Endodermal cell (in vitro differentiated cells): ENCODE measurements around the gene C1QC. TPM values are rescaled to one million over a fixed set of nuclear protein-coding genes. Genes with fewer than 3 reads are reported as not detected.

ENCODE experiments used
- DNase-seq: peaks from one replicate; pipeline ENCODE4 v3.0.0-alpha.2; 2017
- H3K27ac ChIP-seq: 2 replicates; pipeline ENCODE4 v1.5.1; 2013; ENCODE audit warnings: mild to moderate bottlenecking, low read depth, low read length, moderate library complexity
- H3K27me3 ChIP-seq: 2 replicates; pipeline ENCODE4 v1.6.1; 2013; ENCODE audit warnings: mild to moderate bottlenecking, low read length, moderate library complexity; ENCODE audit not compliant: insufficient read depth, control insufficient read depth, poor library complexity, severe bottlenecking
- H3K36me3 ChIP-seq: 2 replicates; pipeline ENCODE4 v1.7.0; 2013; ENCODE audit warnings: mild to moderate bottlenecking, low read length, moderate library complexity; ENCODE audit not compliant: control insufficient read depth, insufficient read depth
- H3K4me1 ChIP-seq: one replicate; pipeline ENCODE4 v1.7.0; 2013; ENCODE audit warnings: low read length; ENCODE audit not compliant: control insufficient read depth, insufficient read depth
- H3K4me3 ChIP-seq: 2 replicates; pipeline ENCODE4 v1.5.1; 2013; ENCODE audit warnings: mild to moderate bottlenecking, low read length, moderate library complexity
- H3K9ac ChIP-seq: 2 replicates; pipeline ENCODE4 v1.6.1; 2013; ENCODE audit warnings: mild to moderate bottlenecking, low read length, moderate library complexity; ENCODE audit not compliant: poor library complexity, severe bottlenecking; ENCODE audit errors: extremely low read depth
- H3K9me3 ChIP-seq: 2 replicates; pipeline ENCODE4 v1.6.1; 2013; ENCODE audit warnings: mild to moderate bottlenecking, low read length, moderate library complexity; ENCODE audit not compliant: control insufficient read depth
- H3K27ac Mint-ChIP-seq: 2 replicates; pipeline ENCODE4 v1.8.0; 2020; ENCODE audit warnings: mixed read lengths
- H3K27me3 Mint-ChIP-seq: 2 replicates; pipeline ENCODE4 v1.8.0; 2021; ENCODE audit warnings: mild to moderate bottlenecking, mixed read lengths; ENCODE audit not compliant: insufficient read depth
- H3K36me3 Mint-ChIP-seq: 2 replicates; pipeline ENCODE4 v1.8.0; 2020; ENCODE audit warnings: low read depth, mixed read lengths
- H3K4me1 Mint-ChIP-seq: 2 replicates; pipeline ENCODE4 v1.8.0; 2020; ENCODE audit warnings: mixed read lengths
- H3K4me3 Mint-ChIP-seq: 2 replicates; pipeline ENCODE4 v1.8.0; 2020; ENCODE audit warnings: mild to moderate bottlenecking, moderate library complexity, mixed read lengths
- H3K9me3 Mint-ChIP-seq: 2 replicates; pipeline ENCODE4 v1.8.0; 2020; ENCODE audit warnings: mild to moderate bottlenecking, mixed read lengths
- CTCF ChIP-seq: fragments of 200-600 bp; sonication (generic); conservative IDR thresholded peaks from 2 replicates; pipeline ENCODE4 v1.5.0; 2021; ENCODE audit warnings: antibody characterized with exemption, mild to moderate bottlenecking
- WGBS, 2 experiments: methylation state at CpG; one replicate each; pipeline versions ENCODE4 v1.1.5 to v1.1.7; 2013; ENCODE audit warnings: missing lambda C conversion rate in 2 of 2, mixed read lengths in 1 of 2; ENCODE audit not compliant: insufficient coverage in 1 of 2, insufficient read length in 1 of 2; 5-methylcytosine and 5-hydroxymethylcytosine counted together
- total RNA-seq, 2 donors: library from RNA; stranded (reverse); fragmentation: NEBNext Ultra II Directional in 1 of 2; extraction: Animal tissue kit (Norgen Biotek cat#: 25700) in 1 of 2; gene quantifications; 2 replicates in 1 of 2; 3 replicates in 1 of 2; pipeline ENCODE4 v1.2.1, GENCODE V29; 2021

The C1QC gene
- total RNA-seq, 2 donors from 2014 or later: not detected

- no peak for TF ChIP-seq CTCF
- no peaks in the 10 kb centered on the region for H3K36me3 ChIP-seq
- Mint-ChIP-seq H3K4me1 (no peaks in the 10 kb centered on the region), H3K9me3 (no peaks in the 10 kb centered on the region), H3K27me3 (peaks cover 20% of the 10 kb centered on the region), H3K4me3 (no peak overlapping the region), H3K27ac (no peak overlapping the region), H3K36me3 (no peaks in the 10 kb centered on the region)
- peak; percentile 77 for DNase-seq
- 73 to 85% methylated on average over 13 to 22 of the region's 22 CpGs for WGBS, 2 experiments
- no peak overlapping the region for H3K27ac ChIP-seq
- H3K4me3 ChIP-seq: no peak overlapping the region
- H3K9me3 ChIP-seq: no peaks in the 10 kb centered on the region
- H3K27me3 ChIP-seq: peaks cover 13% of the 10 kb centered on the region
- H3K9ac ChIP-seq: no peak overlapping the region
- H3K4me1 ChIP-seq: no peaks in the 10 kb centered on the region
These were observed 43.2 kb upstream of the C1QC start for GRCh38 chr1:22600071-22600816.

- no peaks in the 10 kb centered on the region for H3K9me3 Mint-ChIP-seq
These were observed 42.4 kb upstream of the C1QC start for GRCh38 chr1:22600817-22601605.

GRCh38 chr1:22601610-22602009 is 41.8 kb upstream of the C1QC start:
- no peak for DNase-seq
- Mint-ChIP-seq H3K4me1 (no peaks in the 10 kb centered on the region), H3K4me3 (no peak overlapping the region), H3K36me3 (no peaks in the 10 kb centered on the region), H3K9me3 (no peaks in the 10 kb centered on the region), H3K27ac (no peak overlapping the region), H3K27me3 (peaks cover 31% of the 10 kb centered on the region)
- no peak overlapping the region for H3K9ac ChIP-seq
- no peaks in the 10 kb centered on the region for H3K4me1 ChIP-seq
- 90 to 94% methylated on average over 10 to 12 of the region's 12 CpGs for WGBS, 2 experiments
- no peak for TF ChIP-seq CTCF
- H3K9me3 ChIP-seq: no peaks in the 10 kb centered on the region
- peaks cover 25% of the 10 kb centered on the region for H3K27me3 ChIP-seq
- no peak overlapping the region for H3K4me3 ChIP-seq
- no peaks in the 10 kb centered on the region for H3K36me3 ChIP-seq
- H3K27ac ChIP-seq: no peak overlapping the region

More at GRCh38 chr1:22600817-22601605, 42.4 kb upstream of the C1QC start:
- Histone ChIP-seq H3K9me3 (no peaks in the 10 kb centered on the region), H3K36me3 (no peaks in the 10 kb centered on the region), H3K27me3 (peaks cover 19% of the 10 kb centered on the region), H3K4me1 (no peaks in the 10 kb centered on the region), H3K27ac (no peak overlapping the region), H3K4me3 (no peak overlapping the region), H3K9ac (no peak overlapping the region)
- Mint-ChIP-seq H3K27ac (no peak overlapping the region), H3K27me3 (peaks cover 25% of the 10 kb centered on the region), H3K4me3 (no peak overlapping the region), H3K36me3 (no peaks in the 10 kb centered on the region), H3K4me1 (no peaks in the 10 kb centered on the region)
- DNase-seq: no peak
- TF ChIP-seq CTCF: no peak
- 92% methylated on average over 20 to 39 of the region's 39 CpGs for WGBS, 2 experiments
